HepG2 (cell line): ENCODE data around the gene ATRN. TPM values are rescaled to one million over a fixed set of nuclear protein-coding genes. Genes with fewer than 3 reads are reported as not detected.

Source experiments
- ATF7 ChIP-seq, 2 experiments: fragments of 450-650 bp in 1 of 2; sonication (generic) in 1 of 2; formaldehyde crosslinking in 1 of 2; IDR thresholded peaks; 2 replicates each; pipeline versions ENCODE4 v1.4.0 to v1.6.1; 2016 to 2020; ENCODE audit warnings: antibody characterized with exemption in 1 of 2, mild to moderate bottlenecking in 1 of 2, missing genetic modification reagents in 1 of 2
- ATF7-NPFF ChIP-seq: sonication (generic); formaldehyde crosslinking; IDR thresholded peaks from 2 replicates; pipeline ENCODE4 v1.8.1; 2023; ENCODE audit warnings: mild to moderate bottlenecking, low read depth, missing genetic modification reagents, moderate library complexity
- CBFB ChIP-seq: sonication (generic); formaldehyde crosslinking; IDR thresholded peaks from 2 replicates; pipeline ENCODE4 v1.4.0; 2020; ENCODE audit warnings: missing genetic modification reagents
- CBX2 ChIP-seq, 2 experiments: fragments of 200-600 bp in 1 of 2; sonication (generic); formaldehyde crosslinking in 1 of 2; IDR thresholded peaks; 2 replicates each; pipeline versions ENCODE4 v1.7.0 to v1.8.1; 2018 to 2022; ENCODE audit warnings: low read depth in 2 of 2, low read length in 1 of 2, mild to moderate bottlenecking in 1 of 2, missing genetic modification reagents in 1 of 2
- GLI4 ChIP-seq: sonication (generic); formaldehyde crosslinking; IDR thresholded peaks from 2 replicates; pipeline ENCODE4 v1.5.1; 2020; ENCODE audit warnings: missing genetic modification reagents, mild to moderate bottlenecking, moderate library complexity, borderline replicate concordance
- HCFC1 ChIP-seq: fragments of 150-350 bp; IDR thresholded peaks from 2 replicates; pipeline ENCODE4 v1.6.1; 2014; ENCODE audit warnings: low read depth, low read length
- KMT2B ChIP-seq: IDR thresholded peaks from 2 replicates; pipeline ENCODE4 v1.6.1; 2016; ENCODE audit warnings: missing genetic modification reagents, missing compliant biosample characterization
- MBD4 ChIP-seq: IDR thresholded peaks from 2 replicates; pipeline ENCODE4 v1.6.1; 2012; ENCODE audit warnings: low read length, inconsistent platforms, borderline replicate concordance
- MXD1 ChIP-seq: sonication (generic); formaldehyde crosslinking; IDR thresholded peaks from 2 replicates; pipeline ENCODE4 v1.4.0; 2020; ENCODE audit warnings: mild to moderate bottlenecking, missing genetic modification reagents
- MYC ChIP-seq: sonication (generic); formaldehyde crosslinking; IDR thresholded peaks from 2 replicates; pipeline ENCODE4 v1.9.0; 2021; ENCODE audit warnings: missing genetic modification reagents, borderline replicate concordance
- NFAT5 ChIP-seq: sonication (generic); formaldehyde crosslinking; IDR thresholded peaks from 2 replicates; pipeline ENCODE4 v1.4.0; 2020; ENCODE audit warnings: missing genetic modification reagents
- NFE2L2 ChIP-seq: fragments of 150-350 bp; IDR thresholded peaks from 2 replicates; pipeline ENCODE4 v1.6.1; 2014; ENCODE audit warnings: low read length
- PHF21A ChIP-seq: sonication (generic); formaldehyde crosslinking; IDR thresholded peaks from 2 replicates; pipeline ENCODE4 v1.5.0; 2020; ENCODE audit warnings: mild to moderate bottlenecking, missing genetic modification reagents
- PLRG1 ChIP-seq: fragments of 450-650 bp; conservative IDR thresholded peaks from 2 replicates; pipeline ENCODE4 v1.6.1; 2016
- POGK ChIP-seq: sonication (generic); formaldehyde crosslinking; conservative IDR thresholded peaks from 2 replicates; pipeline ENCODE4 v1.8.0; 2022; ENCODE audit warnings: mild to moderate bottlenecking, moderate library complexity, missing genetic modification reagents
- SOX5 ChIP-seq: IDR thresholded peaks from 2 replicates; pipeline ENCODE4 v1.6.1; 2016; ENCODE audit warnings: borderline replicate concordance
- TCF7L2 ChIP-seq: IDR thresholded peaks from 2 replicates; pipeline ENCODE4 v1.6.1; 2011; ENCODE audit warnings: mild to moderate bottlenecking, low read depth, low read length, moderate library complexity
- ZBTB42 ChIP-seq: sonication (generic); formaldehyde crosslinking; IDR thresholded peaks from 2 replicates; pipeline ENCODE4 v1.5.0; 2020; ENCODE audit warnings: mild to moderate bottlenecking, missing genetic modification reagents
- ZNF281 ChIP-seq: sonication (generic); formaldehyde crosslinking; IDR thresholded peaks from 2 replicates; pipeline ENCODE4 v1.4.0; 2020; ENCODE audit warnings: missing genetic modification reagents, borderline replicate concordance
- ZNF326 ChIP-seq: sonication (generic); formaldehyde crosslinking; IDR thresholded peaks from 2 replicates; pipeline ENCODE4 v1.4.0; 2020; ENCODE audit warnings: missing genetic modification reagents, borderline replicate concordance
- ZNF672 ChIP-seq: sonication (generic); formaldehyde crosslinking; IDR thresholded peaks from 2 replicates; pipeline ENCODE4 v1.8.1; 2022; ENCODE audit warnings: missing genetic modification reagents
- polyA plus RNA-seq, 8 experiments: library from polyadenylated mRNA; depleted of rRNA in 3 of 8; stranded (reverse) in 7 of 8; unstranded in 1 of 8; fragments of >200 nt; fragmentation: Illumina TruSeq in 4 of 8; extraction: Trizol in 4 of 8; gene quantifications; 2 replicates each; pipeline versions ENCODE4 v1.2.1 to v1.2.3, GENCODE V29; 2011 to 2016; ENCODE audit warnings: low read depth in 4 of 8, missing spikeins in 1 of 8, mixed read lengths in 1 of 8; ENCODE audit not compliant: insufficient read depth in 1 of 8
- total RNA-seq, 5 experiments: library from RNA; depleted of rRNA; stranded (reverse); fragments of >200 nt; fragmentation: Illumina TruSeq; extraction: Trizol; gene quantifications; 2 replicates each; pipeline ENCODE4 v1.2.3, GENCODE V29; 2016; ENCODE audit warnings: low read depth in 1 of 5

Gene ATRN
- total and polyA plus RNA-seq, 2 of the 13 experiments (the other 11 are each of a cell fraction or from before 2014, with no cell fraction given) = 44.2 to 81.1 TPM

GRCh38 chr20:3553663-3554062 lies 82.8 kb downstream of the ATRN start (continued):
- no peak for TF ChIP-seq POGK (CRISPR knock-in tag)
- TF ChIP-seq PLRG1 = no peak
- no peak for TF ChIP-seq MXD1 (CRISPR knock-in tag)
- no peak for TF ChIP-seq MBD4
- TF ChIP-seq TCF7L2 = no peak
- no peak; the same call in 1 of the 2 replicates for TF ChIP-seq KMT2B
- TF ChIP-seq SOX5 (CRISPR knock-in tag) = peak; percentile 59; the same call in 1 of the 2 replicates
- TF ChIP-seq ZBTB42 (CRISPR knock-in tag) = no peak
- TF ChIP-seq ATF7-NPFF (CRISPR knock-in tag) = no peak
- TF ChIP-seq NFE2L2 = no peak
- TF ChIP-seq ZNF281 (CRISPR knock-in tag) = no peak
- TF ChIP-seq CBX2 (IDR thresholded peaks at IDR 0.05; ENCODE audit: low read depth, low read length) = no peak
- no peak for TF ChIP-seq CBX2 (CRISPR knock-in tag; IDR thresholded peaks at IDR 0.05; ENCODE audit: low read depth)
- TF ChIP-seq HCFC1 = no peak
- no peak for TF ChIP-seq PHF21A (CRISPR knock-in tag)
- TF ChIP-seq CBFB (CRISPR knock-in tag) = no peak
- no peak for TF ChIP-seq NFAT5
- no peak for TF ChIP-seq GLI4 (CRISPR knock-in tag)
- TF ChIP-seq ZNF672 (CRISPR knock-in tag) = no peak
- no peak for TF ChIP-seq ZNF326
- no peak for TF ChIP-seq ATF7 (IDR thresholded peaks at IDR 0.05)
- no peak for TF ChIP-seq ATF7 (CRISPR knock-in tag; IDR thresholded peaks at IDR 0.05)
- TF ChIP-seq MYC (CRISPR knock-in tag) = no peak
